DOHH2 (cell line): ENCODE results near the gene PEX10.

ENCODE experiments used
- H3F3A ChIP-seq: fragments of 200-600 bp; sonication (generic), shearing (Covaris generic); 2 replicates; pipeline ENCODE4 v1.6.0; 2016; ENCODE audit warnings: antibody characterized with exemption, mild to moderate bottlenecking; ENCODE audit not compliant: control insufficient read depth, insufficient read depth
- H3K27ac ChIP-seq: fragments of 200-600 bp; sonication (generic); 2 replicates; pipeline ENCODE4 v1.5.1; 2014; ENCODE audit warnings: low read depth, mild to moderate bottlenecking, low read length, moderate library complexity
- H3K27me3 ChIP-seq: fragments of 200-600 bp; sonication (generic); 2 replicates; pipeline ENCODE4 v1.6.1; 2014; ENCODE audit warnings: mild to moderate bottlenecking, low read length, mixed read lengths; ENCODE audit not compliant: control insufficient read depth
- H3K36me3 ChIP-seq: fragments of 200-600 bp; sonication (generic); 2 replicates; pipeline ENCODE4 v1.6.1; 2014; ENCODE audit warnings: mild to moderate bottlenecking, low read length, moderate library complexity, mixed read lengths; ENCODE audit not compliant: control insufficient read depth
- H3K4me1 ChIP-seq: fragments of 200-600 bp; sonication (generic); 2 replicates; pipeline ENCODE4 v1.6.1; 2014; ENCODE audit warnings: mild to moderate bottlenecking, low read length, mixed read lengths; ENCODE audit not compliant: control insufficient read depth
- H3K4me2 ChIP-seq: fragments of 200-600 bp; sonication (generic); 2 replicates; pipeline ENCODE4 v1.6.0; 2014; ENCODE audit warnings: mild to moderate bottlenecking, low read length, moderate library complexity
- H3K4me3 ChIP-seq: fragments of 200-600 bp; sonication (generic); 2 replicates; pipeline ENCODE4 v1.5.1; 2014; ENCODE audit warnings: mild to moderate bottlenecking, low read length, mixed read lengths
- H3K79me2 ChIP-seq: fragments of 200-600 bp; sonication (generic); 2 replicates; pipeline ENCODE4 v1.6.1; 2014; ENCODE audit warnings: mild to moderate bottlenecking, low read length, mixed read lengths; ENCODE audit not compliant: control insufficient read depth
- H3K9me2 ChIP-seq: fragments of 200-600 bp; sonication (generic); replicated peaks from 2 replicates; pipeline ENCODE4 v1.6.1; 2014; ENCODE audit warnings: mild to moderate bottlenecking, low read length, mixed read lengths; ENCODE audit not compliant: control insufficient read depth
- H3K9me3 ChIP-seq: fragments of 200-600 bp; sonication (generic); 2 replicates; pipeline ENCODE4 v1.6.1; 2014; ENCODE audit warnings: antibody characterized with exemption, low read length, mixed read lengths; ENCODE audit not compliant: control insufficient read depth, insufficient read depth
- H4K20me1 ChIP-seq: fragments of 200-600 bp; sonication (generic); 2 replicates; pipeline ENCODE4 v1.6.0; 2014; ENCODE audit warnings: low read depth, mild to moderate bottlenecking, antibody characterized with exemption, low read length, moderate library complexity; ENCODE audit not compliant: control insufficient read depth, insufficient read depth
- CTCF ChIP-seq: fragments of 200-600 bp; sonication (generic); IDR thresholded peaks from one replicate; pipeline ENCODE4 v1.5.1; 2014; ENCODE audit warnings: antibody characterized with exemption, mild to moderate bottlenecking, low read depth, low read length; ENCODE audit not compliant: poor library complexity, severe bottlenecking
- EZH2phosphoT487 ChIP-seq: fragments of 200-600 bp; sonication (generic); IDR thresholded peaks from 2 replicates; pipeline ENCODE4 v1.6.1; 2017; ENCODE audit warnings: borderline replicate concordance, mild to moderate bottlenecking, antibody characterized with exemption, low read length, moderate library complexity, mixed read lengths

Gene PEX10

GRCh38 chr1:2391041-2391930 is 21.1 kb downstream of the PEX10 start, which contains the start of the genes MORN1 and RER1:
Gene MORN1, minus strand, starts transcription at chr1:2391554. Its CDS starts 21 bp downstream, at chr1:2391533.
Gene RER1, plus strand, starts transcription at chr1:2391841. Its CDS starts 3,950 bp downstream, at chr1:2395791.
- H3K36me3 ChIP-seq = peaks cover 68% of the 10 kb centered on the region
- no peaks in the 10 kb centered on the region for H3K9me2 ChIP-seq
- H3F3A ChIP-seq = peaks cover 28% of the 10 kb centered on the region
- no peaks in the 10 kb centered on the region for H3K9me3 ChIP-seq
- H3K4me3 ChIP-seq = peak within 1 kb of the TSS; percentile 96
- peak within 1 kb of the TSS; percentile 96 for H3K27ac ChIP-seq
- TF ChIP-seq CTCF = no peak
- no peak for TF ChIP-seq EZH2phosphoT487
- peaks cover 68% of the 10 kb centered on the region for H3K79me2 ChIP-seq
- peak within 1 kb of the TSS; percentile 94 for H3K4me2 ChIP-seq
- peaks cover 18% of the 10 kb centered on the region; the same call in 1 of the 2 replicates for H4K20me1 ChIP-seq
- H3K4me1 ChIP-seq = peaks cover 60% of the 10 kb centered on the region
- H3K27me3 ChIP-seq = no peaks in the 10 kb centered on the region

- Histone ChIP-seq H3K27me3 (no peaks in the 10 kb centered on the region), H3K4me2 (peak overlapping the region; percentile 91), H4K20me1 (peaks cover 18% of the 10 kb centered on the region; the same call in 1 of the 2 replicates), H3F3A (peaks cover 28% of the 10 kb centered on the region), H3K79me2 (peaks cover 52% of the 10 kb centered on the region), H3K36me3 (peaks cover 52% of the 10 kb centered on the region), H3K9me2 (no peaks in the 10 kb centered on the region), H3K27ac (peak overlapping the region; percentile 96), H3K4me3 (peak overlapping the region; percentile 95), H3K9me3 (no peaks in the 10 kb centered on the region), H3K4me1 (peaks cover 60% of the 10 kb centered on the region)
- no peak for TF ChIP-seq EZH2phosphoT487
- TF ChIP-seq CTCF = no peak
Observed at GRCh38 chr1:2389644-2390043, 22.7 kb downstream of the PEX10 start.

GRCh38 chr1:2388004-2388913 is 24.1 kb downstream of the PEX10 start:
- Histone ChIP-seq H3K9me3 (no peaks in the 10 kb centered on the region), H3K27me3 (no peaks in the 10 kb centered on the region), H4K20me1 (peaks cover 5% of the 10 kb centered on the region; the same call in 1 of the 2 replicates), H3K27ac (peak overlapping the region; percentile 96), H3K36me3 (peaks cover 38% of the 10 kb centered on the region), H3K9me2 (no peaks in the 10 kb centered on the region), H3K4me2 (peak overlapping the region; percentile 91), H3F3A (peaks cover 28% of the 10 kb centered on the region), H3K4me1 (peaks cover 50% of the 10 kb centered on the region), H3K79me2 (peaks cover 38% of the 10 kb centered on the region), H3K4me3 (peak overlapping the region; percentile 95)
- TF ChIP-seq CTCF (no peak), EZH2phosphoT487 (no peak)
